GM21576 (cell line): ENCODE results near the gene ENC1.
A peak's percentile ranks its signal among the peaks of the same experiment; 100 is the strongest.

Experiments used
- ATAC-seq: cut with Tn5 transposase; IDR thresholded peaks from one replicate; pipeline ENCODE4 v1.9.1; 2021; ENCODE audit warnings: mild to moderate bottlenecking, moderate library complexity; ENCODE audit not compliant: unreplicated experiment

Gene ENC1

DNA sequence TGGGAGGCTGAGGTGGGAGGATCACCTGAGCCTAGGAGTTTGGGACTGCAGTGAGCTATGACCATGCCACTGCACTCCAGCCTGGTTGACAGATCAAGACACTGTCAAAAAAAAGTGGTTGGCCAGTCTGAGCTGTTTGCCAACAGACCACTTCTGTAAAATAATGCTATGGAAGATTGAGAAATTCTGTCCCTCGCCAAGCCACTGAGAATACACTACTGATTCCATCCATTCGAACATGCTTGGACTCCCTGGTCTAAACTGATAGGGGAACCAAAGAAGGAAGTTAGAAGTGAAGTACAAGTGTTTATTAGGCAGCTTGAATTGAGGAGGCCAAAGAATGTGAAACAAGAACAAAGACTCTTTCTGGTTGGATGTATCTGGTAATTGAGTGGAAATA lies 27.2 kb downstream of the ENC1 start:
- ATAC-seq, result no peak

DNA sequence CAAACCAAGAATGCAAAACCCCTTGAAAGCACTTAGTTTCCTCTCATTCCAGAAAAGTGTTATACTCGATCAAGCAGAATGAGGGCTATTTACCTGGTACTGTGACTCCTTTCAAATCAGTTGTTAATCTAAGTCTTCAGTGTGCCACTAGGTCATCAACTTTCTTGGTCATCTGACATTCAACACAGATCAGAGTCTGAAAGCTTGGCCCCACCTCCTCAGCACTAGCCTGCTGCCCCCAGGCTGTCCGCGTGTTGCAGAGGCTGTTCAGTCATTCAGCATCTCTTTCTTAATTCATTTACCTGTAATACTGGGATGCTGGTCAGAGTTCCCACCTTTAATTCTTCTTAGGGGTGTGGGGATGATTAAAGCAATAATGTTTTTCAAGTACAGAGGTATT lies 28.5 kb downstream of the ENC1 start:
- no peak for ATAC-seq

DNA sequence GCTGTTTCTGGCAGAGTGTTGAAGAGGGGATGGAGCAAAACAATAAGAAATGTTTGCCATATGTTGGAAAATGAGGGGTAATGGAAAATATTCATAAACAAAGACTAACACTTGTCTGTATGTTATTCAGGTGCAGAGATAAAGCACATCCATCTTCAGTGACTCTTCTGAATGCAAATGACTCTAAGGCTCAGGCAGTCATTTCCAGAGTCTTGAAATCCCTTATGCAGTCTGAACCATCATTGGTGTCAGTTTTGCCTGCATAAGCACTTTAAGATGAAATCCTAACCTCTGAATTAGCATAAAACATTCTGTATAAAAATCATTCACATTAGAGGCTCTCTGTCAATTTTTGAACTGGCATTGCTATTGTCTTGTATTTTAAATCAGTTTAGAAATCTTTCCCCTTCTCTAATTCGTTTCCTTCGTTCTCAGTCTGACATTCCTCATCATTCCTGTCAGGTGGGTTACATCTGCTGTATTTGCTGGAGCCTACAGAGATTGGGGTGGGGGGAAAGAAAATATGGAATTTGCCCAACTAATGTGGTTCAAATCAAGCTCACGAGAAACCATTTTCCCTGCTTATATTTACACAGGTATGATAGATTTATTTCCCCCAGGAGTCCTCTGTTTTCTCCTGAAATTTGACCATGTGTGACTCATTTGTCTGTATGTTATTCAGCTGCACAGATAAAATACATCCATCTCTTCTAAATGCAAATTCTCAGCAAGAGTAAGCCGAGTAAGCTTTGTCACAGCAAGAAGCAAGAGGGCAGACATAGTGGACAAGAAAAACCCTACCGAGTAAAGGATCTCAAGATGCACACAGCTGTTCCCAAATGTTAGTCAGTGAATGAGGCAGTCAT lies 31.6 kb downstream of the ENC1 start:
- ATAC-seq, result no peak

DNA sequence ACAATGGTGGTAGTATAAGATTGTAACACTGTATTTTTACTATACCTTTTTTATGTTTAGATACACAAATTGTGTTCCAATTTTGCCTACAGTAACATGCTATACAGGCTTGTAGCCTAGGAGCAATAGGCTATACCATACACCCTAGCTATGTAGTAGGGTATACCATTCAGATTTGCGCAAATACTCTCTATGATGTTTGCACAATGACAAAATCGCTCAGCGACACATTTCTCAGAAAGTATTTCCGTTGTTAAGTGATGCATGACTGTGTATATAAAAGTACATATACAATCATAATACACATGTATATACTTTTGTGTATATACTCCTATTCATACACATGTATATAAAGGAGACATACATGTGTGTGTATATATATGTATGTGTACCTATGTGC lies 34.8 kb downstream of the ENC1 start:
- no peak for ATAC-seq

DNA sequence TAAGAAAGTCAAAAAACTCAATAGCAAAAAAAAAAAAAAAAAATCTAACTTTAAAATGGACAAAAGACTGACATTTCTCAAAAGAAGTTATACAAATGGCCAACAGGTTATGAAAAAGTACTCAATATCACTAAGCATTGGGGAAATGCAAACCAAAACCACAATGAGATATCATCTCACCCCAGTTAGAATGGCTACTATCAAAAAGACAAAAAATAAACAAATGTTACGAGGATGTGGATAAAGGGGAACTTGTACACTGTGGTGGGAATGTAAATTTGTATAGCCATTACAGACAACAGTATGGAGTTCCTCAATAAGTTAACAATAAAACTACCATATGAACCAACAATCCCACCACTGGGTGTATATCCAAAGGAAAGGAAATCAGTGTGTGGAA lies 37.2 kb downstream of the ENC1 start:
- ATAC-seq, result no peak

DNA sequence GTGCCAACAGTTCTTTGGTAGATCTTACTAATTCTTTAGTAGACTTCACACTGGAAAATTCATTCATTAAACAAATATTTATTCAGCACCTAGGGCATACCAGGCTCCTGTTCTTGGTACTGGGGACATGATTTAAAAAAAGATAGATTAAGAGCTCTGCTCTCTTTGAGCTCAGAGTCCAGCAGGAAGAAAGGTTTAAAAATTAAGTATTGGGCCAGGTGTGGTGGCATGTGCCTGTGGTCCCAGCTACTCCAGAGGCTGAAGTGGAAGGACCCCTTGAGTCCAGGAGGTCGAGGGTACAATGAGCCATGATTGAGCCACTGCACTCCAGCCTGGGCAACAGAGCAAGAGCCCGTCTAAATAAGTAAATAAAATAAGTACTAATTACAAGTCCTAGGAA lies 41.4 kb downstream of the ENC1 start:
- ATAC-seq, result no peak

DNA sequence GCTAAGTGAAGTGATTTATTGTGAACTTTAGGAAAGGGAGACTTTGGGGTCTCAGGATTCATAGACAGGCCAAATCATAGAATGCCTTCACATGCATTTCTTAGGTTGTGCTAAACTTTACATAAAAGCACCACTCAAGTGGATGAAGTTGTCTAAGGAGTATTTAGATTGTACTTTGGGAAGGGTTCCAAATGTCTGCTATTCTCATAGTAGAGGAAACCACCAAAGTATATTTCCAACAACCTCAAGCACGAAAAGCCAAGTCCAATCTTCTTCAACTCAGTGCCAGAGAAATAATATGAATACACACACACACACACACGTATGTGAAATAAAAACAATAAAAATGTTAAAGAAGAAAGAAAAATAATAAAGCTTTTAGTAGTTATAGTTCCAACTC lies 41.8 kb downstream of the ENC1 start:
- ATAC-seq, result no peak

DNA sequence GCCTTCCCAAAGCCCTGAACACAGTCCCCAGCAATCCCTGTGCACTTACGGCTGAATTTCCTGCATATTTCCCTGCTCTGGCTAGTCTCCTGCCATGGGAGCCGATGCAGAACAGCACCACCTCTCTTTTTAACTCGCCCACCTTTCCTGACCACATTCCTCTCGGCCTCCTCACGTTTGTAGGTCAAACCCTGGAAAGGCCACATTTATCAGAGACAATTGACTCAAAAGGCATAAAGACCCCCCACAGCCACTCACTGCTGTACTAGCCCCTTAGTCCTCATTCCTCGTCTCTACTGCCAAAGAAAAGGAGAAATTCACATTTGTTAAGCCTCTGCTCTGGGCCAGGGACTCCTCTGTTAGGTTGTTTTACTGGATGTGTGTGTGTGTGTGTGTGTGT lies 43.6 kb downstream of the ENC1 start:
- ATAC-seq, result no peak

DNA sequence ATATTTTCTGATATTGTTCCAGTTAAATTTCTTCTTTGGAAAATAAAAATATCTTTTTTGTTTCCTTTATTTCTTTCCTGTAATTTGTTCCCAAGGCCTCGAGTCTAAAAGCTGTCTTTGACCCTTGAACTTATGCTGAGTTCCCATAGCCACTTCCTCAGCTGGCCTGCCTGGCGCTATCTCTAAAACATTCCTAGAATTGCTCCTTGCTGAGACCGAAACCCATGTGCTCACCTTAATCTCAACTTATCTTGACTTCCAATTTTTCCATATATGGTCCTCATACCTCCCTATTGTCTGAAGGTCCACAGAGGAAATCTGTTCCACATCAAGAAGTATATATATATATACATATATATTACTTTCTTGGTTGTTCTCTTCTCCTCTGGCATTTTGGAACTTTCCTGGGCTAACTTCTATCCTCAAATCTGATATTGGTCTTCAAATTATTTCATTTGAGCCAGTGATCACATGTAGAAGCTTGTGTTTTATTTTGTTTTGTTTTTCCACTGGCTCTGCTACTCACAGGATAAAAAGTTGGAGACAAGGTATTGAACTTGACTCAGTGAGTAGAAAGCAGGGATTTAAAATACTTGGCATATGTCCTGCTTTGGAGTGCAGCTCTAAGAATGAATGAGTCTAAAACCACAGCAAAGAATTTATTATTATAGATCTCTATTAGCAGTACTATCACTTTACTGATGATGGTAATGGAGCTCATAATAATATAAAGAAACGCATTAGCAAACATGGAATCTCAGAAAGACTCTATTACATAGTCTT lies 45.2 kb downstream of the ENC1 start:
- no peak for ATAC-seq

DNA sequence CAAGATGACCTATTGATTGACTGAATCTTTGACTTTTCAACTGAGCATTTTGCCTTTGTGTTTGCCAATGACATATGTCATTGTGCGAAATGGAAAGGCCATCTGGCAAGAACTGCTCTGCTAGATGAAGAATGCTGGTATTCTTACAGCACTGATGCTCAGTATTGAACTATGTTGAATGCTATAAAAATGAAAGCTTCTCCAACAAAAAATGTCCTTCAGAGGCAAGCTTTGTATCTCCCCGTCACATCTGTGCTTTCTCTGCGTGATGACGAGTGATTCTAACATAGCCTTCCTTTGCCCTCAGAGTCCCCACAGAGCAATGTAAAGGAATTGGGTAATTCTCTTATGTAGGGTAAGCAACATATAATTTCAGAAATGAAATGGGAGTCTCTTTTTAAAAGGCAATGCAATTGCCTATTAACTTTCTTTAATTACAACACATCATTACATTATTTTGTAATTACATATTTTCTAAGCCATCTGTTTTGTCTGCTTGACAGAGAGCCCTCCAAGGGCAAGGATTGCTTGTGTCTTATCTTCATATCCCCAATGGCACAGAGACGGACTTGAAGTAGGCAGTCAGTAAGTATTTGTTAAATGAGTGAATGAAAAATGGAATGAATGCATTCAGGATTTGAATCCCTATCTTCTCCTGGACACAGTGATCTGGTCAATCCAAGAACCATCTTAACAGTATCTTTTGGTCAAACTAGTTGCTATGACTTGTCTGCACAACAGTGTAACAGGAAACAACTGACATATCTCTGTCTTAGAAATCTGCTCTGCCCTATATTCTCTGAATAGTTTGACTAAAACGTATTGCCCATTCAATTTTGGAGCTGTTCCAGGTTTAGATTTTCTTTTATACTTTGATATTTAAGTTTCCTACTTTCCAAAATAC lies 46.1 kb downstream of the ENC1 start:
- no peak for ATAC-seq

DNA sequence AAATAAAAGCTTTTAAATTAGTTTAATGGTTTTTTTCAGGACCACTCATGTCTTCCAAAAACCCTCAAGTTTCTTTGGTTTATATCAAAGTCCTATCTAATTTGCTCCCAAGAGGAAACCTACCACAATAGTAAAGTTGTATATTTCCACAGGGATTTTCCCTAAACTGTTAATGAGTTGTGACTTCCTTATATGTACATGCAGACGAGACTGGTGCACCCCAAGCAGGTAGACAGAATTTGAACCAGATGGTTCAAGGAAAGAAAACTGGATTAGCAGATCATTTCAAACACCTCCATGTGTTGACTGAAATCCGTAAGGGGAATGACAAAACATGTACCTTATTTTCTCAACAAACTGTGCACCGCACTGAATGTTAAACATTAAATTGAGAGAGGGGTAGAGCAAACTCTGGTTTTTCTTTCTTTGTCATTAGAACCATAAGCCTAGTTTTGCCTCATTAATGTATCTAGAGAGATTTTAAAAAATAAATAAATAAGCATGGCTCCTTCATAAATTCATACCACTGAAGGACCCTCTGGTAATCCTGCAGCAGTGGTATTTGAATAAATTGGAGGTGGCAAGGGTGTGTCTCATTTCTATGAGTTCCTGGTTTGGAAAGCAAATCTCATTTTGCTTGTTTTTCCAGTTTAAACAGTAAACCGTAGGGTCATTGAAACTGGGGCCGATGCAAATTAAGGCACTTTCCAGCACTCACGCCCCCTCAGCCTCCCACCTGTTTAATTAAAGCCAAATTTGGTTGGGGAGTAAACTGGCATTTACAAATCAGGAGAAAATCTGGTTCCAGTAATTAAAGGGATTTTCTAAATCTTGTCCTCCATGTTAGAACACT lies 51.1 kb downstream of the ENC1 start:
- no peak for ATAC-seq

DNA sequence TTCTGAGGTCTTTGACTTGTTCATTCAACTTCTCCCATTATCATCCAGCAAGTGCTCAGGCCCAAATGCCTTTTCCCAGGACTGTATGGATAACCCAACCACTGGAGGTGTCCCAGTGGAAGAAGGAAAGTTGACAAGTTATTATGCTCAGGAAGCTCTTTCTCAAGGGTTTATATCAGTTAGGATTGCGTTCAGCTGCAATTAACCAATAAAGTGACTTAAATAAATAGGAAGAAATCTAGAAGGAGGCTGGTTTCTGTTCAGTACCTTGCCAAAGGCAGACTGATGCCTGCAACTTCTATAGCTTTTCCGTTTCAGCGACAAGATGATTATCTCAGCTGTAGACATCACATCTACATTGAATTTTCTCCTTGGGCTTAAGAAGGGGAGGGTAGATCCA lies 52.1 kb downstream of the ENC1 start:
- no peak for ATAC-seq

DNA sequence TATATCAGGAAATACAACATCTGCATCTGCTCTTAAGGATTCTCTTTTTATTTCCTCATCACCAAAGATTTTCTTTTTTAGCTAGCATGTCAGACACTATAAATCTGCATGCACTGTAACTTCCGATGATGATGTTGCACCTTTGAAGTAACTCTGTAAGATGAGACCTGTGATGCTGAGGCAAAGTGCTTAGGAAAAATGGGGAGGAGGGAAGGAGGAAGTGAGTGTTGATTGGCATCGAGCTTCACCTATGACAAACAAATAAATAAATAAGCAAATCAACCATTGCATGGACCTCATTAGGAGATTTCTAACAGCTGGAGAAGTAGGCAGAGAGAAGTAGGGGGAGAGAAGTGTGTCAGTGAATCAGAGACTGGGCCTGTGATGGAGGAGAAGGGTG lies 52.6 kb downstream of the ENC1 start:
- ATAC-seq, result no peak

DNA sequence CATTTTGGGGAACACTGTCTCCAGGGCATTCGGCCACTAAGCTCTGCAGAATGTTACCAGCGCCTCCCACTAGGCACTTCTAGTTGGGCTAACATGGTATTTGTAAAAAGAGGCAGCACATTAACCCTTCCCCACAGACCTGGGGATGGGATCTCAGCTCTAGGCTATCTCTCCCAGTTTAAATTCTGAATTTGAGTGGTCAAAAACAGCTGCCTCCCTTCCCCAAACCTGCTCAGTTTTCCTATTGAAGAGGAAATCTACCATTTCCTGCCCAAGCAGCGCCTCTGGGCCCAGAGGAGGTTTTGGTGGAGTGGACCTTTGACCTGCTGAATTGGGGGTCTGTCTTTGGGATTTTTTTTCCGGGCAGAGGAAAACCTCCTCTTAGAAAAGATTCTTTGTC lies 53.2 kb downstream of the ENC1 start:
- ATAC-seq, result no peak

DNA sequence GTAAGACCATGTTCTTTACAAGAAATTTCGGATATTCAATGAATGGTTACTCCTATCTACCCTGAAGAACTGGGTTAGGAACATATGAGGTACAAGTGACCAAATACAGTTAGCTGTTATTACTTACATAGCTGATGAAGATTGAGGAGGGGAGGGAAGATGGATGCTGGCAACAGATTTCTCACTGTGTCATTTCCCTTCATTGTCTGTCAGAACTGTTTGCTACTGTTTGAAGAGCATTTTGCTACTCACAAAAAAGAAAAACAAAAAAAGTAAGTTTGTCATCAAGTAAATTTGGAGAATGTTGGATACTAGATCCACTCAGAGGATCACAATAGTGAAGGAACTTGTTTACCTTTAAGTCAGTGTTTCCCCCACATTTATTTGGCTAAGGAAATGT lies 53.7 kb downstream of the ENC1 start:
- ATAC-seq, result no peak

DNA sequence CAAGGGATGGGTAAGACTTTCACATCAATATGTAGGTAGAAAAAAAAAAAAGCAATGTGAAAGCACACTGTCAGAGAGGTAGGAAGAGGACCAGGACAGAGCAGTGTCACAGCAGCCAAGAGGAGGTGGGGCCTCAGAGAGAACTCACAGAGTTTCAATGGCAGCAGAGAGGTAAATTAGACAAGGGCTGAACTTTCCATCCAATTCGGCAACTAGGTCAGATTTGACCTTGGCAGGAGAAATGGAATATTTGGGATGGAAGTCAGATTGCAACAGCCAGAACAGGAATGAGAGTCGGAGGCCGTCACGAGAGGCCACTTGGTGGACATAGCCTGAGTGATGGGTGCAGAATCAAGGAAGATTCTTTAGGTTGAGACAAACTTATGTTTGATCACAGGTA lies 57.7 kb downstream of the ENC1 start:
- ATAC-seq, result no peak

DNA sequence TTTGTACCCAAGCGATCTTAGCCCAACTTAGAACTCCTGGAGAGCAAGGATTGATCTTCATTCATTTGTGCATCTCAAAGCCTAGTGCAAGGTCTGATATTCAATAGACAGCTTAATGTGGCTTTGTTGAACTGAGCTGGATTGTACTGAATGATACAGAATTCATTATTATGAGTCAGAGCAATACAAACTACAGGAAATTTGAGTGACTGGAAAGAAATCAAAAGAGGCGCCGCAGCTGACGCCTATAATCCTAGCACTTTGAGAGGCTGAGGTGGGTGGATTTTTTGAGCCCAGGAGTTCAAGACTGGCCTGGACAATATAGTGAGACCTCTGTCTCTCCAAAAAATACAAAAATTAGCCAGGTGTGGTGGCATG lies 58.6 kb downstream of the ENC1 start:
- no peak for ATAC-seq

DNA sequence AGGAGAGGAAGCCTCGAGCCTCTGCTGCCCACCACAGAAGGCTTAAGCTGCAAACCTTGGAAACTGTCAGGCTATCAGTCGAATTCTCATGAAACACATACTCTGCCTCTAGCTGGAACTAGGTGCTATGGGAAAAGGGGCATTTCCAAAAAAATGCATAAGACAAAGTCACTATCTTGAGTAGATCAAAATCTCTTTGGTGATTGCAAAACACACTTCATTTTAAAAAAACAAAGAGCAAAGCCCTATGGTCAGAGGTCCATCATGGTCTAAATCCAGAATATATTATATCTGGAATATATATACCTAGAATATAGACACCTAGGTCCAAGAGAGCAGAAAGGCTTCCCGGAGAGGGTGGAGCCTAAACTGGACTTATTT lies 59.8 kb downstream of the ENC1 start:
- no peak for ATAC-seq

DNA sequence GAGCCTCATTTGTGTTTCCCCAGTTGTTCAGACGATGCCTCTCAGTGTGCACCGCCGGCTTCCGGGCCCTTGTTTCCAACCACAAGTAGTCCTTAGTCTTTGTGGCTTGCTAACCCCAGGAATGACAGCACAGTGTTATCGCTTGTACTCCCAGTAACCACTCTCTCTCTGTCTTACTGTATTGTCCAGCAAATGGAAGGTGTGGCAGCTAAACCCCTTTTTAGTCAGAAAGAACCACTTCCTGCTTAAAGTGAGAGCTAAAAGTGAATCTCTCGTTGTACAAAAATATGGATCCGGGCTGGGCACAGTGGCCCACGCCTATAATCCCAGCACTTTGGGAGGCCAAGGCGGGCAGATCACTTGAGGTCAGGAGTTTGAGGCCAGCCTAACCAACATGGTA lies 61.3 kb downstream of the ENC1 start:
- ATAC-seq, result peak; percentile 64

DNA sequence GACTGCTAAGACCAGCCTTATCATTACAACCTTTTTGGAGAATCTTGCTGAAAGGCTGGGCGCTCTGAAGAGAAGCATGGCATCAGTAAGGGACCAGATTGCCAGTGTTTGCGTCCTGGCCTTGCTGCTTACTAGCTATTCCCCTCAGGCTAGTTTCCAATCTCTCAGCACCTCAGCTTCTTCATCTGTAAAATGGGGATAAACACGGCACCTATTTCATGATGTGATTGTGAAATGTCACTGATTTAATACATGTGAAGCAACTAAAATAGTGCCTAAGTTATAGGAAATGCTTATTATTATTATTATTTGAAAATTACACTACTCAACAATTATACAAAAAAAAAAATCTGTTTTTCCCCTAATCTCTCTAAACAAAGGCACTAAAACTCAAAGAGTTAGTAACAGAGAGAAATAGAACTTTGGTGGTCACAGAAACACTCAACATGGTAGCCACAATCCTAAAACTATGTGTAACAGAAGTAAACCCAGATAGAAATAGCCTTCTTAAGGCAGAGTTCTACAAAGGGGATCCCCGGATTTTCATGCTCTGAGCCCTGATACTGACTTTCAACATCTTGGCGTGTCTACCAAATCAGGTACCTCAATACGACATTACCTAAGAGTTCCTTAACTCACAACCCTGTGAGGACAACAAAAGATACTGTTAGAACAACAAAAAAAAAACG lies 62.0 kb downstream of the ENC1 start:
- no peak for ATAC-seq
